Osteoblast (primary cell): Measurements from ENCODE around the gene PTGR2. TPM values are rescaled to one million over a fixed set of nuclear protein-coding genes. Genes with fewer than 3 reads are reported as not detected.

ENCODE experiments used
- DNase-seq: peaks from one replicate; pipeline ENCODE4 v3.0.0; 2011; ENCODE audit warnings: low spot score, mixed read lengths; ENCODE audit not compliant: insufficient read length; ENCODE audit errors: missing footprints
- H2AFZ ChIP-seq: 2 replicates; pipeline ENCODE4 v1.6.0; 2011; ENCODE audit warnings: mild to moderate bottlenecking, low read length
- H3K27ac ChIP-seq: 2 replicates; pipeline ENCODE4 v1.5.1; 2011; ENCODE audit warnings: mild to moderate bottlenecking, low read depth, low read length, moderate library complexity
- H3K27me3 ChIP-seq: 2 replicates; pipeline ENCODE4 v1.6.0; 2012; ENCODE audit warnings: mild to moderate bottlenecking, control low read depth, inconsistent platforms, low read length, moderate library complexity; ENCODE audit not compliant: insufficient read depth
- H3K36me3 ChIP-seq: 2 replicates; pipeline ENCODE4 v1.5.1; 2011; ENCODE audit warnings: mild to moderate bottlenecking, low read length, control low read depth, moderate library complexity; ENCODE audit not compliant: insufficient read depth
- H3K4me1 ChIP-seq: 2 replicates; pipeline ENCODE4 v1.5.1; 2011; ENCODE audit warnings: mild to moderate bottlenecking, low read length, control low read depth, moderate library complexity; ENCODE audit not compliant: insufficient read depth
- H3K4me2 ChIP-seq: 2 replicates; pipeline ENCODE4 v1.6.0; 2011; ENCODE audit warnings: mild to moderate bottlenecking, low read length; ENCODE audit not compliant: insufficient read depth
- H3K4me3 ChIP-seq: fragments of 200-600 bp; sonication (generic); 3 replicates; pipeline ENCODE4 v1.5.1; 2012; ENCODE audit warnings: mild to moderate bottlenecking, low read length, inconsistent platforms; ENCODE audit not compliant: insufficient read depth
- H3K79me2 ChIP-seq: 2 replicates; pipeline ENCODE4 v1.6.0; 2012; ENCODE audit warnings: mild to moderate bottlenecking, low read length, control low read depth, inconsistent platforms; ENCODE audit not compliant: insufficient read depth
- H3K9me3 ChIP-seq: 2 replicates; pipeline ENCODE4 v1.5.1; 2011; ENCODE audit warnings: low read depth, low read length, control low read depth
- H4K20me1 ChIP-seq: 2 replicates; pipeline ENCODE4 v1.6.0; 2012; ENCODE audit warnings: mild to moderate bottlenecking, low read length, control low read depth; ENCODE audit not compliant: insufficient read depth
- total RNA-seq: library from RNA; depleted of rRNA; stranded (reverse); fragments of >200 nt; gene quantifications from 2 replicates; pipeline ENCODE4 v1.2.3, GENCODE V29; 2012
- TF ChIP-seq, protein P1 (sequence below): IDR thresholded peaks from 2 replicates; pipeline ENCODE4 v1.5.1; 2011; ENCODE audit warnings: mild to moderate bottlenecking, low read depth, low read length, moderate library complexity; ENCODE audit errors: extremely low read depth

PTGR2 gene
- total RNA-seq, 1 donor = 7.2 TPM

- H3K4me1 ChIP-seq = peaks cover 20% of the 10 kb centered on the region
- no peaks in the 10 kb centered on the region for H3K27me3 ChIP-seq
- no peaks in the 10 kb centered on the region for H4K20me1 ChIP-seq
- H3K4me2 ChIP-seq = peak overlapping the region; percentile 97
- peak overlapping the region; percentile 93 for H2AFZ ChIP-seq
- peak; percentile 36 for DNase-seq
- peaks cover 6% of the 10 kb centered on the region for H3K79me2 ChIP-seq
- H3K4me3 ChIP-seq = peak overlapping the region; percentile 90
- H3K27ac ChIP-seq = peak overlapping the region; percentile 99
- no peaks in the 10 kb centered on the region for H3K36me3 ChIP-seq
- no peaks in the 10 kb centered on the region for H3K9me3 ChIP-seq
- TF ChIP-seq, protein P1, sequence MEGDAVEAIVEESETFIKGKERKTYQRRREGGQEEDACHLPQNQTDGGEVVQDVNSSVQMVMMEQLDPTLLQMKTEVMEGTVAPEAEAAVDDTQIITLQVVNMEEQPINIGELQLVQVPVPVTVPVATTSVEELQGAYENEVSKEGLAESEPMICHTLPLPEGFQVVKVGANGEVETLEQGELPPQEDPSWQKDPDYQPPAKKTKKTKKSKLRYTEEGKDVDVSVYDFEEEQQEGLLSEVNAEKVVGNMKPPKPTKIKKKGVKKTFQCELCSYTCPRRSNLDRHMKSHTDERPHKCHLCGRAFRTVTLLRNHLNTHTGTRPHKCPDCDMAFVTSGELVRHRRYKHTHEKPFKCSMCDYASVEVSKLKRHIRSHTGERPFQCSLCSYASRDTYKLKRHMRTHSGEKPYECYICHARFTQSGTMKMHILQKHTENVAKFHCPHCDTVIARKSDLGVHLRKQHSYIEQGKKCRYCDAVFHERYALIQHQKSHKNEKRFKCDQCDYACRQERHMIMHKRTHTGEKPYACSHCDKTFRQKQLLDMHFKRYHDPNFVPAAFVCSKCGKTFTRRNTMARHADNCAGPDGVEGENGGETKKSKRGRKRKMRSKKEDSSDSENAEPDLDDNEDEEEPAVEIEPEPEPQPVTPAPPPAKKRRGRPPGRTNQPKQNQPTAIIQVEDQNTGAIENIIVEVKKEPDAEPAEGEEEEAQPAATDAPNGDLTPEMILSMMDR = no peak
Observed at GRCh38 chr14:73851000-73851399, 631 bp upstream of the PTGR2 start.

GRCh38 chr14:73859145-73859544 lies 7.5 kb downstream of the PTGR2 start:
- TF ChIP-seq, protein P1 = peak; percentile 28
- H2AFZ ChIP-seq = no peak overlapping the region
- no peak overlapping the region for H3K4me2 ChIP-seq
- no peaks in the 10 kb centered on the region for H3K9me3 ChIP-seq
- DNase-seq = peak; percentile 5
- H3K27me3 ChIP-seq = no peaks in the 10 kb centered on the region
- H3K4me3 ChIP-seq = no peak overlapping the region
- H3K4me1 ChIP-seq = no peaks in the 10 kb centered on the region
- no peak overlapping the region for H3K27ac ChIP-seq
- peaks cover 19% of the 10 kb centered on the region for H3K36me3 ChIP-seq
- H4K20me1 ChIP-seq = no peaks in the 10 kb centered on the region
- H3K79me2 ChIP-seq = no peaks in the 10 kb centered on the region

- Histone ChIP-seq H3K27ac (no peak overlapping the region), H3K27me3 (no peaks in the 10 kb centered on the region), H3K4me2 (no peak overlapping the region), H3K9me3 (no peaks in the 10 kb centered on the region), H3K4me1 (no peaks in the 10 kb centered on the region), H4K20me1 (no peaks in the 10 kb centered on the region), H3K36me3 (peaks cover 23% of the 10 kb centered on the region), H3K79me2 (no peaks in the 10 kb centered on the region), H2AFZ (no peak overlapping the region), H3K4me3 (no peak overlapping the region)
- TF ChIP-seq, protein P1 = no peak
- DNase-seq = no peak
Observed at GRCh38 chr14:73861073-73861472, 9.4 kb downstream of the PTGR2 start.

DNA sequence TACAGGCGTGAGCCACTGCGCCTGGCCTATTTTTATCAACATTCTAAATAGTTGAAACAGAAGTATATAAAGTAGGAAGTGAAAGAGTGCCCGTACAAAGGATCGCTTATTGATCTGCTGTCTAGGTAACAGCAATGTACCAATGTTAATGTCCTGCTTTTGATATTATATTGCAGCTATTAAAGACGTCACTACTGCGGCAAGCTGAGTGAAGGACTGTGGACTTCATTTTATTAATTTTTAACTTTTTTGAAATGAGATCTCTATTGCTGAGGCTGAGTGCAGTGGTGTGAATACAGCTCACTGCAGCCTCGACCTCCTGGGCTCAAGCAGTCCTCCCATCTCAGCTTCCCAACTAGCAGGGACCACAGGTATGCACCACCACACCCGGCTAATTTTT lies 10.8 kb downstream of the PTGR2 start:
- no peaks in the 10 kb centered on the region for H3K4me1 ChIP-seq
- H2AFZ ChIP-seq = no peak overlapping the region
- DNase-seq = no peak
- TF ChIP-seq, protein P1 = no peak
- H4K20me1 ChIP-seq = no peaks in the 10 kb centered on the region
- H3K9me3 ChIP-seq = no peaks in the 10 kb centered on the region
- H3K4me3 ChIP-seq = no peak overlapping the region
- no peaks in the 10 kb centered on the region for H3K79me2 ChIP-seq
- H3K4me2 ChIP-seq = no peak overlapping the region
- H3K27ac ChIP-seq = no peak overlapping the region
- peaks cover 26% of the 10 kb centered on the region for H3K36me3 ChIP-seq
- no peaks in the 10 kb centered on the region for H3K27me3 ChIP-seq
